GM21367 (cell line): ENCODE measurements around the gene FOXI1.

ENCODE experiments used
- ATAC-seq: cut with Tn5 transposase; IDR thresholded peaks from one replicate; pipeline ENCODE4 v1.9.1; 2021; ENCODE audit not compliant: unreplicated experiment

The FOXI1 gene

GRCh38 chr5:170105642-170106611 is at the start of gene FOXI1:
Gene FOXI1 (plus strand): TSS chr5:170105897. CDS start chr5:170105958, 61 bp downstream.
- ATAC-seq: no peak

GRCh38 chr5:170056561-170057267 is 49.0 kb upstream of the FOXI1 start:
- ATAC-seq: no peak

- ATAC-seq: no peak
Observed at GRCh38 chr5:170057311-170057710, 48.4 kb upstream of the FOXI1 start.

GRCh38 chr5:170059221-170059620 is 46.5 kb upstream of the FOXI1 start:
- ATAC-seq: no peak

- ATAC-seq: no peak
Observed at GRCh38 chr5:170067152-170067551, 38.5 kb upstream of the FOXI1 start.

GRCh38 chr5:170067574-170068170 is 38.0 kb upstream of the FOXI1 start:
- ATAC-seq: no peak

GRCh38 chr5:170069512-170069911 is 36.2 kb upstream of the FOXI1 start:
- ATAC-seq: no peak

GRCh38 chr5:170070556-170071412 is 34.9 kb upstream of the FOXI1 start:
- no peak for ATAC-seq

GRCh38 chr5:170071748-170072147 is 33.9 kb upstream of the FOXI1 start:
- no peak for ATAC-seq

- ATAC-seq: no peak
Observed at GRCh38 chr5:170075696-170076095, 30.0 kb upstream of the FOXI1 start.

GRCh38 chr5:170076211-170076610 is 29.5 kb upstream of the FOXI1 start:
- no peak for ATAC-seq

GRCh38 chr5:170076739-170077138 is 29.0 kb upstream of the FOXI1 start:
- ATAC-seq: no peak

- ATAC-seq: no peak
Observed at GRCh38 chr5:170077526-170077925, 28.2 kb upstream of the FOXI1 start.

GRCh38 chr5:170078458-170078857 is 27.2 kb upstream of the FOXI1 start:
- no peak for ATAC-seq

- no peak for ATAC-seq
Observed at GRCh38 chr5:170078931-170079330, 26.8 kb upstream of the FOXI1 start.

- ATAC-seq: no peak
Observed at GRCh38 chr5:170080217-170080616, 25.5 kb upstream of the FOXI1 start.

GRCh38 chr5:170080786-170081445 is 24.8 kb upstream of the FOXI1 start:
- ATAC-seq: no peak

- ATAC-seq: no peak
Observed at GRCh38 chr5:170081616-170082015, 24.1 kb upstream of the FOXI1 start.

GRCh38 chr5:170082701-170083100 is 23.0 kb upstream of the FOXI1 start:
- ATAC-seq: no peak

- ATAC-seq: no peak
Observed at GRCh38 chr5:170087168-170087817, 18.4 kb upstream of the FOXI1 start.
